Stimulated activated memory B cell treated with anti-CD40 and anti-IgM and Interleukin-4, amounts not matched to agents 10 μg/mL and 1 μg/mL and 100 μg/mL, for 72 hours (primary cell): ENCODE measurements around the gene UPK1B.
"Not testable (repeated sequence)": the region's sequence is repeated elsewhere in the genome, so short reads cannot be mapped to it uniquely, and the experiment has no call there.

ENCODE experiments used
- ATAC-seq: fragments of 150-1000 bp; cut with Tn5 transposase; 2 replicates; pipeline ENCODE4 v1.10.0; 2021
- H3K27ac Mint-ChIP-seq: one replicate; pipeline ENCODE4 v1.8.0; 2022; ENCODE audit warnings: mild to moderate bottlenecking, mixed read lengths
- H3K27me3 Mint-ChIP-seq: one replicate; pipeline ENCODE4 v1.8.0; 2022; ENCODE audit warnings: mixed read lengths
- H3K36me3 Mint-ChIP-seq: one replicate; pipeline ENCODE4 v1.8.0; 2022; ENCODE audit warnings: mixed read lengths
- H3K4me1 Mint-ChIP-seq: one replicate; pipeline ENCODE4 v1.8.0; 2022; ENCODE audit warnings: mixed read lengths
- H3K4me3 Mint-ChIP-seq: one replicate; pipeline ENCODE4 v1.8.0; 2022; ENCODE audit warnings: mild to moderate bottlenecking, moderate library complexity, mixed read lengths
- H3K9me3 Mint-ChIP-seq: one replicate; pipeline ENCODE4 v1.8.0; 2022; ENCODE audit warnings: mixed read lengths

The UPK1B gene

GRCh38 chr3:119228373-119229145 lies 55.2 kb downstream of the UPK1B start:
- H3K4me1 Mint-ChIP-seq: no peaks in the 10 kb centered on the region
- ATAC-seq: no peak
- H3K9me3 Mint-ChIP-seq: no peaks in the 10 kb centered on the region
- peaks cover 69% of the 10 kb centered on the region for H3K36me3 Mint-ChIP-seq
- no peaks in the 10 kb centered on the region for H3K27me3 Mint-ChIP-seq
- no peak overlapping the region for H3K4me3 Mint-ChIP-seq
- no peak overlapping the region for H3K27ac Mint-ChIP-seq

- no peaks in the 10 kb centered on the region for H3K27me3 Mint-ChIP-seq
- ATAC-seq: no peak
- no peak overlapping the region for H3K4me3 Mint-ChIP-seq
- no peak overlapping the region for H3K27ac Mint-ChIP-seq
- no peaks in the 10 kb centered on the region for H3K9me3 Mint-ChIP-seq
- H3K36me3 Mint-ChIP-seq: peaks cover 64% of the 10 kb centered on the region
- no peaks in the 10 kb centered on the region for H3K4me1 Mint-ChIP-seq
These were observed 55.8 kb downstream of the UPK1B start for GRCh38 chr3:119229190-119229589.

GRCh38 chr3:119230071-119230470 lies 56.7 kb downstream of the UPK1B start:
- Mint-ChIP-seq H3K4me3 (no peak overlapping the region), H3K36me3 (peaks cover 68% of the 10 kb centered on the region), H3K9me3 (no peaks in the 10 kb centered on the region), H3K27me3 (no peaks in the 10 kb centered on the region), H3K27ac (no peak overlapping the region), H3K4me1 (no peaks in the 10 kb centered on the region)
- ATAC-seq: no peak

GRCh38 chr3:119230745-119231144 lies 57.3 kb downstream of the UPK1B start:
- no peaks in the 10 kb centered on the region for H3K9me3 Mint-ChIP-seq
- ATAC-seq: no peak
- H3K36me3 Mint-ChIP-seq: peaks cover 74% of the 10 kb centered on the region
- no peak overlapping the region for H3K4me3 Mint-ChIP-seq
- no peaks in the 10 kb centered on the region for H3K27me3 Mint-ChIP-seq
- no peak overlapping the region for H3K27ac Mint-ChIP-seq
- H3K4me1 Mint-ChIP-seq: no peaks in the 10 kb centered on the region

- Mint-ChIP-seq H3K27me3 (no peaks in the 10 kb centered on the region), H3K4me1 (peaks cover 9% of the 10 kb centered on the region)
These were observed 61.2 kb downstream of the UPK1B start for GRCh38 chr3:119234610-119235009.

GRCh38 chr3:119235151-119235550 lies 61.8 kb downstream of the UPK1B start:
- Mint-ChIP-seq H3K4me1 (peaks cover 15% of the 10 kb centered on the region), H3K27me3 (no peaks in the 10 kb centered on the region), H3K9me3 (no peaks in the 10 kb centered on the region), H3K27ac (no peak overlapping the region), H3K36me3 (peaks cover 46% of the 10 kb centered on the region), H3K4me3 (no peak overlapping the region)
- no peak for ATAC-seq

More at GRCh38 chr3:119234610-119235009, 61.2 kb downstream of the UPK1B start:
- H3K9me3 Mint-ChIP-seq: no peaks in the 10 kb centered on the region
- no peak for ATAC-seq
- H3K36me3 Mint-ChIP-seq: peaks cover 52% of the 10 kb centered on the region
- H3K4me3 Mint-ChIP-seq: no peak overlapping the region
- H3K27ac Mint-ChIP-seq: no peak overlapping the region

GRCh38 chr3:119236756-119237155 lies 63.4 kb downstream of the UPK1B start:
- Mint-ChIP-seq H3K4me1 (peaks cover 25% of the 10 kb centered on the region), H3K36me3 (peaks cover 40% of the 10 kb centered on the region), H3K27me3 (no peaks in the 10 kb centered on the region), H3K9me3 (no peaks in the 10 kb centered on the region), H3K4me3 (no peak overlapping the region), H3K27ac (peak overlapping the region; percentile 22)
- no peak for ATAC-seq

- no peak overlapping the region for H3K4me3 Mint-ChIP-seq
- peaks cover 35% of the 10 kb centered on the region for H3K36me3 Mint-ChIP-seq
- no peaks in the 10 kb centered on the region for H3K9me3 Mint-ChIP-seq
- ATAC-seq: no peak
- no peaks in the 10 kb centered on the region for H3K27me3 Mint-ChIP-seq
- peak overlapping the region; percentile 22 for H3K27ac Mint-ChIP-seq
- peaks cover 25% of the 10 kb centered on the region for H3K4me1 Mint-ChIP-seq
These were observed 63.9 kb downstream of the UPK1B start for GRCh38 chr3:119237299-119237698.

GRCh38 chr3:119238363-119238762 lies 65.0 kb downstream of the UPK1B start:
- H3K4me1 Mint-ChIP-seq: peaks cover 25% of the 10 kb centered on the region
- H3K4me3 Mint-ChIP-seq: no peak overlapping the region
- no peaks in the 10 kb centered on the region for H3K27me3 Mint-ChIP-seq
- H3K27ac Mint-ChIP-seq: no peak overlapping the region
- H3K9me3 Mint-ChIP-seq: no peaks in the 10 kb centered on the region
- ATAC-seq: no peak
- H3K36me3 Mint-ChIP-seq: peaks cover 25% of the 10 kb centered on the region

- Mint-ChIP-seq H3K27me3 (no peaks in the 10 kb centered on the region), H3K9me3 (no peaks in the 10 kb centered on the region), H3K4me3 (peak overlapping the region; percentile 80), H3K36me3 (peaks cover 25% of the 10 kb centered on the region), H3K4me1 (peaks cover 25% of the 10 kb centered on the region), H3K27ac (peak overlapping the region; percentile 61)
- no peak for ATAC-seq
These were observed 65.9 kb downstream of the UPK1B start for GRCh38 chr3:119239206-119239820.

- peak; percentile 37 for ATAC-seq
- H3K4me1 Mint-ChIP-seq: peaks cover 25% of the 10 kb centered on the region
These were observed 66.7 kb downstream of the UPK1B start for GRCh38 chr3:119240101-119240590.

GRCh38 chr3:119240591-119241434 lies 67.4 kb downstream of the UPK1B start, which contains the start of gene B4GALT4:
Gene B4GALT4 (minus strand): TSS chr3:119240878. CDS start chr3:119230099, 10,779 bp downstream.
- Mint-ChIP-seq H3K4me3 (peak within 1 kb of the TSS; percentile 80), H3K9me3 (no peaks in the 10 kb centered on the region), H3K4me1 (peaks cover 25% of the 10 kb centered on the region), H3K27ac (peak within 1 kb of the TSS; percentile 61), H3K36me3 (peaks cover 13% of the 10 kb centered on the region), H3K27me3 (no peaks in the 10 kb centered on the region)
- ATAC-seq: peak; percentile 94

More at GRCh38 chr3:119240101-119240590, 66.7 kb downstream of the UPK1B start:
- Mint-ChIP-seq H3K36me3 (peaks cover 19% of the 10 kb centered on the region), H3K4me3 (peak overlapping the region; percentile 80), H3K27ac (peak overlapping the region; percentile 61), H3K9me3 (no peaks in the 10 kb centered on the region), H3K27me3 (no peaks in the 10 kb centered on the region)

- peaks cover 19% of the 10 kb centered on the region for H3K4me1 Mint-ChIP-seq
- H3K36me3 Mint-ChIP-seq, H3K9me3 Mint-ChIP-seq, H3K4me3 Mint-ChIP-seq, H3K27ac Mint-ChIP-seq, H3K27me3 Mint-ChIP-seq: not testable (repeated sequence)
- ATAC-seq: peak; percentile 21
These were observed 69.1 kb downstream of the UPK1B start for GRCh38 chr3:119242387-119243057.

- peaks cover 19% of the 10 kb centered on the region for H3K4me1 Mint-ChIP-seq
- H3K4me3 Mint-ChIP-seq, H3K36me3 Mint-ChIP-seq, ATAC-seq, H3K27me3 Mint-ChIP-seq, H3K9me3 Mint-ChIP-seq, H3K27ac Mint-ChIP-seq: not testable (repeated sequence)
These were observed 69.7 kb downstream of the UPK1B start for GRCh38 chr3:119243058-119243529.
